Immature natural killer cell (primary cell): ENCODE results near the gene GFRA3. TPM values are rescaled to one million over a fixed set of nuclear protein-coding genes. Genes with fewer than 3 reads are reported as not detected.
A peak's percentile ranks its signal among the peaks of the same experiment; 100 is the strongest.
"Not testable (repeated sequence)": the region's sequence is repeated elsewhere in the genome, so short reads cannot be mapped to it uniquely, and the experiment has no call there.

ENCODE experiments used
- DNase-seq, 3 donors: peaks; one replicate each; pipeline ENCODE4 v3.0.0; 2022; ENCODE audit warnings: mixed read lengths in 1 of 3
- H3K27ac Mint-ChIP-seq, 6 donors: one replicate each; pipeline ENCODE4 v1.8.0; 2020; ENCODE audit warnings: mixed read lengths in 6 of 6, mild to moderate bottlenecking in 5 of 6, inconsistent platforms in 4 of 6, moderate library complexity in 3 of 6
- H3K27me3 Mint-ChIP-seq, 3 donors: one replicate each; pipeline ENCODE4 v1.8.0; 2020 to 2021; ENCODE audit warnings: low read depth in 3 of 3, mild to moderate bottlenecking in 3 of 3, mixed read lengths in 3 of 3, moderate library complexity in 3 of 3, inconsistent platforms in 1 of 3
- H3K36me3 Mint-ChIP-seq, 3 donors: one replicate each; pipeline ENCODE4 v1.8.0; 2020; ENCODE audit warnings: mixed read lengths in 3 of 3, inconsistent platforms in 2 of 3, mild to moderate bottlenecking in 2 of 3
- H3K4me1 Mint-ChIP-seq, 2 donors: one replicate each; pipeline ENCODE4 v1.8.0; 2020; ENCODE audit warnings: inconsistent platforms in 2 of 2, mild to moderate bottlenecking in 2 of 2, mixed read lengths in 2 of 2, moderate library complexity in 1 of 2
- H3K4me3 Mint-ChIP-seq, 5 donors: one replicate each; pipeline ENCODE4 v1.8.0; 2020; ENCODE audit warnings: mild to moderate bottlenecking in 5 of 5, mixed read lengths in 5 of 5, inconsistent platforms in 3 of 5, moderate library complexity in 3 of 5
- H3K9me3 Mint-ChIP-seq, 6 donors: one replicate each; pipeline ENCODE4 v1.8.0; 2020; ENCODE audit warnings: mild to moderate bottlenecking in 6 of 6, mixed read lengths in 6 of 6, inconsistent platforms in 4 of 6, moderate library complexity in 3 of 6
- polyA plus RNA-seq, 3 donors: library from polyadenylated mRNA; unstranded; fragments of 300-500 nt; fragmentation: Illumina TruSeq; gene quantifications; one replicate each; pipeline ENCODE4 v1.2.3, GENCODE V29; 2021

GFRA3 gene
- polyA plus RNA-seq, result not detected

GRCh38 chr5:138274189-138274853 lies at the start of gene GFRA3:
Gene GFRA3 (minus strand): TSS chr5:138274621. CDS start chr5:138274424, 197 bp downstream.
- Mint-ChIP-seq H3K9me3 (no peaks in the 10 kb centered on the region), H3K36me3 (no peaks in the 10 kb centered on the region), H3K4me1 (peaks cover 0 to 5% of the 10 kb centered on the region in 2 donors), H3K27ac (no peak within 1 kb of the TSS), H3K27me3 (peaks cover 0 to 14% (median 10%) of the 10 kb centered on the region in 3 donors), H3K4me3 (peak within 1 kb of the TSS; percentile 26 to 62 (median 42))
- no peak for DNase-seq

GRCh38 chr5:138318211-138318610 lies 43.8 kb upstream of the GFRA3 start:
- not testable (repeated sequence) for H3K9me3 Mint-ChIP-seq, H3K36me3 Mint-ChIP-seq, H3K4me1 Mint-ChIP-seq, H3K27me3 Mint-ChIP-seq, H3K27ac Mint-ChIP-seq, H3K4me3 Mint-ChIP-seq, DNase-seq

GRCh38 chr5:138316355-138316754 lies 41.9 kb upstream of the GFRA3 start:
- no peak for DNase-seq
- no peak overlapping the region for H3K4me3 Mint-ChIP-seq
- no peaks in the 10 kb centered on the region for H3K9me3 Mint-ChIP-seq
- H3K27ac Mint-ChIP-seq, result no peak overlapping the region
- H3K36me3 Mint-ChIP-seq, result no peaks in the 10 kb centered on the region
- no peaks in the 10 kb centered on the region for H3K4me1 Mint-ChIP-seq
- H3K27me3 Mint-ChIP-seq, result peaks cover 0 to 1% (median 0%) of the 10 kb centered on the region in 3 donors

GRCh38 chr5:138315751-138316278 lies 41.4 kb upstream of the GFRA3 start:
- Mint-ChIP-seq H3K4me1 (no peaks in the 10 kb centered on the region), H3K27me3 (peaks cover 0 to 1% (median 0%) of the 10 kb centered on the region in 3 donors), H3K36me3 (no peaks in the 10 kb centered on the region), H3K4me3 (no peak overlapping the region), H3K9me3 (no peaks in the 10 kb centered on the region), H3K27ac (no peak overlapping the region)
- no peak for DNase-seq

GRCh38 chr5:138305797-138306196 lies 31.4 kb upstream of the GFRA3 start:
- H3K4me3 Mint-ChIP-seq, result no peak overlapping the region
- no peak overlapping the region for H3K27ac Mint-ChIP-seq
- H3K4me1 Mint-ChIP-seq, result no peaks in the 10 kb centered on the region
- no peaks in the 10 kb centered on the region for H3K9me3 Mint-ChIP-seq
- H3K36me3 Mint-ChIP-seq, result no peaks in the 10 kb centered on the region
- DNase-seq, result no peak
- peaks cover 0 to 3% (median 0%) of the 10 kb centered on the region in 3 donors for H3K27me3 Mint-ChIP-seq

GRCh38 chr5:138303372-138303771 lies 29.0 kb upstream of the GFRA3 start:
- Mint-ChIP-seq H3K4me1 (no peaks in the 10 kb centered on the region), H3K9me3 (no peaks in the 10 kb centered on the region), H3K27ac (no peak overlapping the region), H3K36me3 (no peaks in the 10 kb centered on the region), H3K27me3 (peaks cover 0 to 3% (median 0%) of the 10 kb centered on the region in 3 donors), H3K4me3 (no peak overlapping the region)
- DNase-seq, result no peak

GRCh38 chr5:138289296-138289695 lies 14.9 kb upstream of the GFRA3 start:
- H3K4me1 Mint-ChIP-seq, result no peaks in the 10 kb centered on the region
- DNase-seq, result no peak
- H3K27me3 Mint-ChIP-seq, result no peaks in the 10 kb centered on the region
- no peaks in the 10 kb centered on the region for H3K9me3 Mint-ChIP-seq
- H3K4me3 Mint-ChIP-seq, result no peak overlapping the region
- H3K36me3 Mint-ChIP-seq, result no peaks in the 10 kb centered on the region
- no peak overlapping the region for H3K27ac Mint-ChIP-seq

GRCh38 chr5:138287246-138287645 lies 12.8 kb upstream of the GFRA3 start:
- DNase-seq, result no peak
- Mint-ChIP-seq H3K27ac (peak overlapping the region in 2 of 6 donors; percentile 4 to 48), H3K36me3 (no peaks in the 10 kb centered on the region), H3K9me3 (no peaks in the 10 kb centered on the region), H3K27me3 (no peaks in the 10 kb centered on the region), H3K4me1 (no peaks in the 10 kb centered on the region), H3K4me3 (no peak overlapping the region)

- no peaks in the 10 kb centered on the region for H3K4me1 Mint-ChIP-seq
Observed at GRCh38 chr5:138282920-138283742, 8.7 kb upstream of the GFRA3 start.

GRCh38 chr5:138280915-138281314 lies 6.5 kb upstream of the GFRA3 start:
- Mint-ChIP-seq H3K27me3 (no peaks in the 10 kb centered on the region), H3K27ac (no peak overlapping the region), H3K9me3 (no peaks in the 10 kb centered on the region), H3K36me3 (no peaks in the 10 kb centered on the region), H3K4me3 (no peak overlapping the region), H3K4me1 (no peaks in the 10 kb centered on the region)
- no peak for DNase-seq

More at GRCh38 chr5:138282920-138283742, 8.7 kb upstream of the GFRA3 start:
- Mint-ChIP-seq H3K36me3 (no peaks in the 10 kb centered on the region), H3K4me3 (no peak overlapping the region), H3K27me3 (no peaks in the 10 kb centered on the region), H3K27ac (no peak overlapping the region), H3K9me3 (no peaks in the 10 kb centered on the region)
- DNase-seq, result no peak

- Mint-ChIP-seq H3K27ac (no peak overlapping the region), H3K4me1 (peaks cover 0 to 5% of the 10 kb centered on the region in 2 donors), H3K9me3 (no peaks in the 10 kb centered on the region), H3K36me3 (no peaks in the 10 kb centered on the region), H3K4me3 (no peak overlapping the region), H3K27me3 (peaks cover 0 to 10% (median 9%) of the 10 kb centered on the region in 3 donors)
- no peak for DNase-seq
Observed at GRCh38 chr5:138276402-138277054, 2.1 kb upstream of the GFRA3 start.

- Mint-ChIP-seq H3K4me1 (peaks cover 0 to 5% of the 10 kb centered on the region in 2 donors), H3K4me3 (no peak overlapping the region), H3K27me3 (peaks cover 0 to 10% (median 9%) of the 10 kb centered on the region in 3 donors), H3K27ac (no peak overlapping the region), H3K36me3 (no peaks in the 10 kb centered on the region), H3K9me3 (no peaks in the 10 kb centered on the region)
- DNase-seq, result no peak
Observed at GRCh38 chr5:138275895-138276294, 1.5 kb upstream of the GFRA3 start.

GRCh38 chr5:138275379-138275782 lies 960 bp upstream of the GFRA3 start:
- no peak overlapping the region for H3K27ac Mint-ChIP-seq
- no peaks in the 10 kb centered on the region for H3K36me3 Mint-ChIP-seq
- peaks cover 0 to 5% of the 10 kb centered on the region in 2 donors for H3K4me1 Mint-ChIP-seq
- peaks cover 0 to 12% (median 10%) of the 10 kb centered on the region in 3 donors for H3K27me3 Mint-ChIP-seq
- no peak for DNase-seq
- H3K9me3 Mint-ChIP-seq, result no peaks in the 10 kb centered on the region
- no peak overlapping the region for H3K4me3 Mint-ChIP-seq

- H3K4me3 Mint-ChIP-seq, result peak overlapping the region in 1 of 5 donors; percentile 23
- H3K4me1 Mint-ChIP-seq, result peaks cover 0 to 5% of the 10 kb centered on the region in 2 donors
- DNase-seq, result no peak
- H3K36me3 Mint-ChIP-seq, result no peaks in the 10 kb centered on the region
- H3K27me3 Mint-ChIP-seq, result peaks cover 0 to 14% (median 10%) of the 10 kb centered on the region in 3 donors
- no peak overlapping the region for H3K27ac Mint-ChIP-seq
- H3K9me3 Mint-ChIP-seq, result no peaks in the 10 kb centered on the region
Observed at GRCh38 chr5:138273834-138274188, 610 bp downstream of the GFRA3 start.
